ENCODE results near the gene ANKRD35. TPM values are rescaled to one million over a fixed set of nuclear protein-coding genes. Genes with fewer than 3 reads are reported as not detected.

The ANKRD35 gene
- total RNA-seq, 2 donors from 2014 or later, result 0.29 to 0.56 TPM

DNA sequence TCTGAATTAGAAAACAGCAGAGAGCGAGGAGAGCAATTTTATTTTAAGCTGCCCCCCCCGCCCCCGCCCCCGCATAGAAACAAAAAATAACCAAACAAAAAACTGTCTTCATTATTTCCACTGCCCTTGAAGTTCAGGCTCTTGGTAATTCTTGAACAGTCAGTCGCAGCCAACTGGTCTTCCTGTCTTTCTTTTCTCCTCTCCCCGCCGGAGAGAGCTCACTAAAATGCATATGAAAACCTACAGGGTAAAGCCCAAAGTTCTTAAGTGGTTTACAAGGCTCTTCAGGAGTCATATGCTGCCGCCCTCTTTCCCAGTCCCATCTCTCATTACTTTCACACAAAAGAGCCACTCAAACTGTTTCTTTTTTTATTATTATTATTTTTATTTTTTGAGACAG lies 1.1 kb upstream of the ANKRD35 start:
- Mint-ChIP-seq H3K4me1 (peaks cover 10% of the 10 kb centered on the region), H3K27me3 (peaks cover 18% of the 10 kb centered on the region), H3K9me3 (no peaks in the 10 kb centered on the region), H3K4me3 (peak overlapping the region; percentile 76), H3K36me3 (ENCODE audit: low read depth) (no peaks in the 10 kb centered on the region), H3K27ac (no peak overlapping the region)
- ATAC-seq (replicated peaks), result no peak

DNA sequence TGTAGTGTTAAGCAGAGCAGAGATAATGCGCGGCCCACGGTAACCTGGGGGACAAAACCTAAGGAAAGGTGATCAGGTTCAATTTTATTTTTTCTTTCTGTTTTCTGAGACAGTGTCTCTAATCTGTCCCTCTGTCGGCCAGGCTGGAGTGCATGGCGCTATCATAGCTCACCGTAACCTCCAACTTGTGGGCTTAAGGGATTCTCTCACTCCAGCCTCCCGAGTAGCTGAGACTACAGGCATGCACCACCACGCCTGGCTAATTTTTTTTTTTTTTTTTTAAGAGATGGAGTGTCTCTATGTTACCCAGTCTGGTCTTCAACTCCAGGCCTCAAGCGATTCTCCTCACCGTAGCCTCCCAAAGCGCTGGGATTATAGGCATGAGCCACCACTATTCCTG lies 724 bp upstream of the ANKRD35 start:
- no peaks in the 10 kb centered on the region for H3K36me3 Mint-ChIP-seq (ENCODE audit: low read depth)
- peaks cover 18% of the 10 kb centered on the region for H3K27me3 Mint-ChIP-seq
- no peak overlapping the region for H3K27ac Mint-ChIP-seq
- H3K4me3 Mint-ChIP-seq, result peak overlapping the region; percentile 76
- peaks cover 10% of the 10 kb centered on the region for H3K4me1 Mint-ChIP-seq
- no peaks in the 10 kb centered on the region for H3K9me3 Mint-ChIP-seq
- ATAC-seq (replicated peaks), result no peak

DNA sequence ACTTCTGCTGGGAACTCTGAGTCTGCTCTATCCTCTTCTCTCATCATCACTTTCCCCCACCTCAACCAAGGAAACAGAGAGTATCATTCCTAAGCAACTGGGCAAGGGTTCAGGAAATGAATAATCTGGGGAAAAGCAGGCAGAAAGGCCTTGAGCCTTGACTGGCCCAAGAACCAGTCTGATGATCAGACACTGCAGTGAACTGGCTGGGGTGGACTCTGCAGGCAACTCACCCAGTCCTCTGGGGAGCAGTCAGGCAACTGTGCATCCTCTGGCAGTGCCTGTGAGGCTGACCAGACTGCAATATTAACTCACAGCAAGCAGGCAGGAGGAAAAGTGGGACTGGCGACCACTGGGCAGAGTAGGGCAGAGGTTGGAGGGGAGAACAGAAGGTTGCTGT lies 991 bp downstream of the ANKRD35 start:
- H3K4me1 Mint-ChIP-seq, result peaks cover 10% of the 10 kb centered on the region
- no peak overlapping the region for H3K27ac Mint-ChIP-seq
- H3K9me3 Mint-ChIP-seq, result no peaks in the 10 kb centered on the region
- no peaks in the 10 kb centered on the region for H3K36me3 Mint-ChIP-seq (ENCODE audit: low read depth)
- H3K27me3 Mint-ChIP-seq, result peaks cover 21% of the 10 kb centered on the region
- no peak for ATAC-seq (replicated peaks)
- H3K4me3 Mint-ChIP-seq, result peak overlapping the region; percentile 76

DNA sequence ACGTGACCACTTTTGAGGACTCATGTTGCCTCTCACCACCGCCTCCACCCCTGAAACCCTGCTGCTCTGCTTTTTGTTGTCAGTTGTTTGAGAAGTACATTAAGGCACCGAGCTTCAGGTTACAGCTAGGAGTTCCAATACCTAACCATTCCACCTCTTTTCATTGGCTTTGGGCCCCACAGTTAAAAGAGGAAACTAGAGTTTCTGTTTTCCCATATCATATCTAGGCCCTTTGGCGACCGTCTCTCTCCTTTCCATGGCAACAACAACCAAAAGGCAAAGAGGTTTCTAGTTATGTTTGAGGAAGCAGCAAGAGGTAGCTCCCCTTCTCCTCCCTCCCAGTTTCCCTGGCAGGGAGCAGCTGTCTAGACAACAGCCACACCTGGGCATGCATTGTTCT lies 5.9 kb downstream of the ANKRD35 start:
- H3K36me3 Mint-ChIP-seq (ENCODE audit: low read depth), result no peaks in the 10 kb centered on the region
- no peak overlapping the region for H3K27ac Mint-ChIP-seq
- H3K9me3 Mint-ChIP-seq, result no peaks in the 10 kb centered on the region
- H3K4me3 Mint-ChIP-seq, result no peak overlapping the region
- no peak for ATAC-seq (replicated peaks)
- peaks cover 2% of the 10 kb centered on the region for H3K4me1 Mint-ChIP-seq
- H3K27me3 Mint-ChIP-seq, result peaks cover 16% of the 10 kb centered on the region

DNA sequence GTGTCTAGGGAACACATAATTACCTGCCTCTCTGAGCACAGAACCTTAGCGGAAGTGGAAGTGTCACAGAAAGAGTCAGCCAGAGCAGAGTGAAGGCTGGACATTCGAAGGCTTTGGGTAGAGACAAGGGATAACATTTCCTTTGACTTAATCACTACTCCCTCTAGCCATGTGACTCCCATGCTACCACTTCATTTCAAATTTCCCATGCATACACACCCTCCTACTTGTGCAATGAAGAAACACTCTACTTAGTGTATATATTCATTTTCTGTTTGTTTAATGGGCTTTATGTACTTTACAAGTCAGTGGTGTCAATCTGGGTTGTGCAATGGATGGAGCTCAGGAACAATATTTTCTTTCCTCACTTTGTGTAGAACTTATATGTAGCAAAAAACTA lies 6.9 kb downstream of the ANKRD35 start:
- no peak for ATAC-seq (replicated peaks)
- no peak overlapping the region for H3K27ac Mint-ChIP-seq
- no peaks in the 10 kb centered on the region for H3K36me3 Mint-ChIP-seq (ENCODE audit: low read depth)
- no peak overlapping the region for H3K4me3 Mint-ChIP-seq
- H3K4me1 Mint-ChIP-seq, result no peaks in the 10 kb centered on the region
- H3K9me3 Mint-ChIP-seq, result no peaks in the 10 kb centered on the region
- peaks cover 14% of the 10 kb centered on the region for H3K27me3 Mint-ChIP-seq

DNA sequence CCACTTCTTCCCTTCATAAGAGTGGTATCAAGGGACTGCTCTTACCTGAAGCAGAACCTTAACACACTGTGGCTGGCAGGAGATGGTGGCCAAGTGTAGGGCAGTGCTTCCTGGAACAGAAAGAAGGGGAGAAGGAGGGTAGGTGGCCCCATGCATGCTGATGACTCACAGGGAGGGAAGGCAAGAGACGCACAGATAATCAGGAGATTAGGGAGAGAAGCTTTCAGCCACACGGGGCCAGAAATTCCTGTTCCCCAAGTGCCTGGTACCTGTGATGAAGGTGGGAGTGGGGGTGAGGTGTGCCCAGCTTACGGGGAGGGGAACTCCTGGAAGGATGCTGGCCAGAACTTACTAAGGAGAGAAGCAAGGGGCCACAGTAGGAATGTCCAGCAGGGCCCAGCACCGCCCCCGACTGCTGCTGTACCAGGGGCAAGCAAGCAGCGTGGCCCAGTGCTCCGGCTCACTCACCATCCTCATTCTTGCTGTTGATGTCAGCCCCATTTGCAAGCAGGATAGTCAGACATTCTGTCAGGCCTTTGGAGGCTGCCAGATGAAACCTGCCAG lies 7.7 kb downstream of the ANKRD35 start:
- ATAC-seq (replicated peaks), result no peak
- peaks cover 10% of the 10 kb centered on the region for H3K27me3 Mint-ChIP-seq
- no peaks in the 10 kb centered on the region for H3K4me1 Mint-ChIP-seq
- H3K27ac Mint-ChIP-seq, result no peak overlapping the region
- no peak overlapping the region for H3K4me3 Mint-ChIP-seq
- H3K36me3 Mint-ChIP-seq (ENCODE audit: low read depth), result no peaks in the 10 kb centered on the region
- H3K9me3 Mint-ChIP-seq, result no peaks in the 10 kb centered on the region

DNA sequence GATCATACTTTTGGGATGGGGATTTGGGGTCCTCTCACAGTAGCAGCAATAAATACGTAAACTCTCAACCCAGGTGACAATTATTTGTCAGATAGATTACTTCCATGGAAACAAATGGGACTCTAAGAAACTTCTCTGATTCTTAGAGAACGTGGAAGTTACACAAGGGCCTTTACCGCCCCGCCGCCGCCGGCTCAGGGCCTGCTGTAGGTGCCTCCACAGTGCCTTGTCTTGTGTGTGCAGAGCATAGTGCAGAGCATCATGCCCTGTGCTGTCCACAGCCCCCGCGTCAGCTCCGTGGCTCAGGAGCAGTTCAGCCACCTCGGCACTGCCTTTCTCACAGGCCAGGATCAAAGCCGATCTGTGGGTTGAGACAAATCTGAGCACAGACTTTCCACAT lies 11.0 kb downstream of the ANKRD35 start:
- Mint-ChIP-seq H3K27ac (no peak overlapping the region), H3K4me1 (peaks cover 5% of the 10 kb centered on the region), H3K4me3 (no peak overlapping the region), H3K27me3 (peaks cover 7% of the 10 kb centered on the region), H3K9me3 (no peaks in the 10 kb centered on the region), H3K36me3 (ENCODE audit: low read depth) (no peaks in the 10 kb centered on the region)
- ATAC-seq (replicated peaks), result no peak

DNA sequence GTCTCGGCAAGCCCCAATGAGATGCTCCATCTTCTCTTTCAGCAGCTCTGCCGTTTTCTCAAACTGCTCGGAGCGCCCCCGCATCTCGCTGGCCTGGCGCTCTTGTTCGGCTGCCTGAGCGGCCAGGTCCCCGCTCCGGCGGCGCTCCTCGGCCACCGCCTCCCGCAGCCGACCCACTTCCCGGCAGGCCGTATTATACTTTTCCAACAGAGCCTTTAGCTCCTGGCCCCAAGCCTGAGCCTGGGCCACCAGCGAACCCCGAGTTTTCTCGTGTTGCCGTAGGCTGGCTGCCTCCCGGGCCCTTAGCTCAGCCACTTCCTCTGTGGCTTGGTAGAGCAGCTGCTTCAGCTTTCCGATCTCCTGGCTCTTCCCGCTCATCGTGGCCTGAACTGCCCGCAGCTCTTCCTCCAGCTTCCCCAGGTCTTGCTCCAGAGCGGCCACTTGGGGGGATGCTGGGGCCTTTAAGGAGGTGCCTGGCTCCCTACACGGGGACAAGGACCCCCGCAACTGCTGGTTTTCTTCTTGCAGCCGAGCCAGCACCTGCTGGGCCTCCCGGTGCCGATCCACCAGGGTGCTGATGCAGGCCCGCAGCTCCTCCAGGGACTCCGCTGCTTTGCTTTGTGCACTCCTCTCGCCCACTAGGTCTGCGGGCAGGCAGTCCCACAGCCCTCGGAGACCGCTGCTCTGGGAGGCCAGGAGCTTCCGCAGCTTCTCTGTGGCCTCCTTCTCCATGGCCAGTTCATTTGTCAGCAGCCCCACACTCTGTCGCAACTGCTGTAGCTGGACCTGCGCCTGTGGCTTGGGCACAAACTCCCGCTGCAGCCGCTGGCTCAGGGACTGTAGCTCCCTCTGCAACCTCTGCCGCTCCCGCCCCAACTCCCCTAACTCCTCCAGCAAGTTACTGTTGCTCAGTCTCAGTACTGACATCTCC lies 13.4 kb downstream of the ANKRD35 start:
- H3K4me1 Mint-ChIP-seq, result peaks cover 5% of the 10 kb centered on the region
- H3K4me3 Mint-ChIP-seq, result peak overlapping the region; percentile 84
- H3K27ac Mint-ChIP-seq, result peak overlapping the region; percentile 57
- H3K36me3 Mint-ChIP-seq (ENCODE audit: low read depth), result no peaks in the 10 kb centered on the region
- H3K27me3 Mint-ChIP-seq, result peaks cover 7% of the 10 kb centered on the region
- peak; percentile 87 for ATAC-seq (replicated peaks)
- no peaks in the 10 kb centered on the region for H3K9me3 Mint-ChIP-seq

DNA sequence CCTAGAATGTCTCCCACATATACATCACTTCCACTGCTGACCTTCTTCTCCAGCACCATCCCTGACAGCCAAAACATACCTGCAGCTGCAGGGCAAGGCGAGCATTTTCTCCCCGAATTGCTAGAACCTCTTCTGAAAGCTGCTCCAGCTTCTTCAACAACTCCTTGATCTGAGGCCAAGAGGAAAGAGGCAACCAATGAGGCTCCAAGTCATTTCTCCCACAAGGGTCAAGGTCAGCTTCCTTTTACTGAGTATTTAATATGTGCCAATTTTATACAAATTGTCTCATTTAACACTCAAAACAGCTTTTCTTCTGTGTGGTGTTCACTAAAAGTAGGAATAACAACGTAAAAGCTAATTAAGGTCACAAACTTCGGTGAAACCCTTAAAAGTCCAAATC lies 17.4 kb downstream of the ANKRD35 start:
- Mint-ChIP-seq H3K4me3 (no peak overlapping the region), H3K4me1 (peaks cover 5% of the 10 kb centered on the region), H3K9me3 (no peaks in the 10 kb centered on the region), H3K36me3 (ENCODE audit: low read depth) (no peaks in the 10 kb centered on the region), H3K27ac (no peak overlapping the region), H3K27me3 (peaks cover 4% of the 10 kb centered on the region)
- no peak for ATAC-seq (replicated peaks)

DNA sequence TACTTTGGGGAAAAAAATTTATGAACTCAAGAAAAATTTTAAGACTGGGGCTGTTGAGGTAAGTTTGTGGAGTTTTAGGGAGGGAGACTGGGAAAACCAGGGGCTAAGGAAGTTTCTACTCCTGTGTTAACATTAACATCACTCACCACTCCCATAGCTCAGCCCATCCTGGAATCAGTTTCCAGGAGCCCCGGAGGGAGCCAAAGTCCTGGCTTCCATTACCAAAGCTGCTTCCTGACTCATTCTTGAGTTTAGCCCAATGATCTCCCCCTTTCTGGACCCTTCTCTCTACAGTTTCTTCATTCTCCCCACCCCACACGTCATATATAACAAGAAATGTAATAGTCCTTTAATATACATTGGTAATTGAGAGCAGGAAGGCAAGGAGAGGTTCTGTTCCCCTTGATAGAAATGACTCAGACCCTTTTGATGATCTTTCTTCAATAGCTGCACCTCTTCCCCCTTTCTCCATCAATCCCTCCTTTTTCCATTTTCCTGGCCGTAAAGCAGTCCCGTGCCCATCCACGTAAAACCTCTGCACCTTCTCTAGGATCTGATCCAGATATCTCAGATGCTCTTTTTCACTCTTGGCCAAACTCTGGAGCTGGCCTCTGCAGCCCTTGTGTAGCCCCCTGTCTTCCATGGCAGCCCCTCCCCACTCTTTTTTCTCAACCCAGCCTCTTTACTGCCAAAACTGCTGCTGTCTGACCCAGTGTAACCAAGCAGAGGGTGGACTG lies 22.2 kb downstream of the ANKRD35 start:
- Mint-ChIP-seq H3K36me3 (ENCODE audit: low read depth) (no peaks in the 10 kb centered on the region), H3K4me3 (no peak overlapping the region), H3K9me3 (no peaks in the 10 kb centered on the region)

DNA sequence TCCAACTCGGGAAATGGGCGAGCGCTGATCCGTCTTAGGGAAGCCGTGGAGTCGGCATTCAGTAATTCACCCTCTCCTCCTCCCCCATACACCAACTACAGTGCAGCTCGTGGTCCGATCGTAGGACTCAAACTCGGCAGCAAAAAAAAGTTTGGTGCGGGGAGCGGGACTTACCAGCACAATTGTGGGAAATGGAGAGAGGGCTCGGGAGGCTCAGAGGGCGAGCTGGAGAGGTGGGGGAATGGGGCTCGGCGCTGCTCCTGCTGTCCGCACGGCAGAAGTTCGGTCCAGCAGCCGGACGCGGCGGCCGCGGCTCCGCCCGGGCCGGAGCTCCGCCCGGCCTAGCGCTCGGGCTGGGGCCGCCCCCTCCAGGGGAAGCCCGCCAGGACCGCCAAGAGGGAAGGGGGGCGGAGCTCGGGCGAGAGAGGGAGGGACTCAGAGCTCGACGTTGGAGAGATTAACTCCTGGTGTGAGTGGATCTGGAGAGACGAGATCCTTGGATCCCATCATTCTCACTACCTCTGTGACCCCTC lies 26.1 kb downstream of the ANKRD35 start:
- Mint-ChIP-seq H3K4me1 (peaks cover 14% of the 10 kb centered on the region), H3K27ac (peak overlapping the region; percentile 78), H3K36me3 (ENCODE audit: low read depth) (peaks cover 22% of the 10 kb centered on the region), H3K27me3 (no peaks in the 10 kb centered on the region), H3K4me3 (peak overlapping the region; percentile 90), H3K9me3 (no peaks in the 10 kb centered on the region)
- peak; percentile 85 for ATAC-seq (replicated peaks)

More for the DNA sequence above, 22.2 kb downstream of the ANKRD35 start:
- no peaks in the 10 kb centered on the region for H3K4me1 Mint-ChIP-seq
- ATAC-seq (replicated peaks), result no peak
- H3K27me3 Mint-ChIP-seq, result no peaks in the 10 kb centered on the region
- no peak overlapping the region for H3K27ac Mint-ChIP-seq

DNA sequence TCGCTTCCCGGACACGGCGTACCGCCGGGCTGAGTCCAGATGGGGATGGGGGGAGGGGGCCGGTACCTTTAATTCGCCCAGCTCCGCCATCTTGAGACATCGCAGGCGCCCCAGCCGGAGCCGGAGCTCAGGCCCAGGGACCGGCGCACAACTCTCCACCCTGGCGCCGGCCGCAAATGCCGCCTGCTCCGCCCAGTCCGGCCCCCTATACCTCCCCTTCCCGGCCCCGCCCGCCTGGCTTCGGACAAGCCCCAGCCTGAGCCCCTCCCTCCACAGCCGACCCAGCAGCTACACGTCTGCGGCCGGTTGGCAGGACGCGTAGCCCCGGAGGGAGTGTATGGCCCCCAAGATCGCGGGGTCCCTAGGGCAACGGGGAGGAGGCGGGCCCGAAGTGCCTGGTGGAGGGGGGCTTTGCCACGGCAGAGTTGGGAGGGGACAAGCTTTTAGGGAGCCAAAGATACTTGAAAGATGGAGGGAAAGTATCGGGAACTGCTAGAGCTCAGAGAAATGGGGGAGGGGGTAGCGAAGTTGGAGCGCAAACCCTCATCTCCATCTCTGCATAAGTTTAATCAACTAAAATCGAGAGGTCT lies 26.7 kb downstream of the ANKRD35 start, which contains the start of gene PIAS3:
Gene PIAS3, minus strand, starts transcription at position 181 of the 590 bp plus-strand sequence. Its CDS starts 91 bp downstream, at position 90.
- peak within 1 kb of the TSS; percentile 90 for H3K4me3 Mint-ChIP-seq
- H3K9me3 Mint-ChIP-seq, result no peaks in the 10 kb centered on the region
- peaks cover 14% of the 10 kb centered on the region for H3K4me1 Mint-ChIP-seq
- H3K36me3 Mint-ChIP-seq (ENCODE audit: low read depth), result peaks cover 28% of the 10 kb centered on the region
- H3K27me3 Mint-ChIP-seq, result no peaks in the 10 kb centered on the region
- peak; percentile 90 for ATAC-seq (replicated peaks)
- H3K27ac Mint-ChIP-seq, result peak within 1 kb of the TSS; percentile 78

DNA sequence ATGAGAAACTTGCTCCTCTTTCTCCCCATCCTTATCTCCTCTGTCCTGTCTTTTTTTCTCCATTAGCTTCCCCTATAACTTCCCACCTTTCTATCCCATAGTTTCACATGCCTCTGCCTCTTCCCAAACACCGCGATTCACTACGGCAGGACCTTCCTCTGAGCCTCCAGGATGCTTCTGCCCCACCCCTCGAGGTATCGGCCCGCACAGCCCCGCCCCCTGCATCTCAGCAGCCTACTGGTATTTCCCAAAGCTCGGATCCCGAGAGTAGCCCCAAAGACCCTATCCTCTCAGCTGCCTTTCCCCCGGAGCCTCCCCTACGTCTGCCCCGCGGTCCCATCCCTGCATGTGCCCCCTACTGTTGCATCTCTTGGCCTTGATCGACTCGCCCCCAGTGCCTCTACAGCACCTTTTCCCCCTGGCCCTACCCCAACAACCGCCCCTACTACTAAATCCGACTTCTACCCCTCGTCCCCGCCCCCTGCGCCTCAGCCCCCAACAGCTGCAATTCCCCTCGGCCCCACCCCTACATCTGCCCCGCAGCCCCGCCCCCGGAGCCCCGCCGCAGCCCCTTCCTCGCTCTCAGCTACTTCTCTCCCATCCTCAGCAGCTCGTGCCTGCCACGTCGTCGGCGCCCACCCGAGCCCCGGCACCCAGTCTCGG lies 27.3 kb downstream of the ANKRD35 start:
- Mint-ChIP-seq H3K9me3 (no peaks in the 10 kb centered on the region), H3K36me3 (ENCODE audit: low read depth) (peaks cover 34% of the 10 kb centered on the region), H3K27me3 (no peaks in the 10 kb centered on the region), H3K27ac (peak overlapping the region; percentile 78), H3K4me3 (peak overlapping the region; percentile 90), H3K4me1 (peaks cover 14% of the 10 kb centered on the region)
- ATAC-seq (replicated peaks), result peak; percentile 25

DNA sequence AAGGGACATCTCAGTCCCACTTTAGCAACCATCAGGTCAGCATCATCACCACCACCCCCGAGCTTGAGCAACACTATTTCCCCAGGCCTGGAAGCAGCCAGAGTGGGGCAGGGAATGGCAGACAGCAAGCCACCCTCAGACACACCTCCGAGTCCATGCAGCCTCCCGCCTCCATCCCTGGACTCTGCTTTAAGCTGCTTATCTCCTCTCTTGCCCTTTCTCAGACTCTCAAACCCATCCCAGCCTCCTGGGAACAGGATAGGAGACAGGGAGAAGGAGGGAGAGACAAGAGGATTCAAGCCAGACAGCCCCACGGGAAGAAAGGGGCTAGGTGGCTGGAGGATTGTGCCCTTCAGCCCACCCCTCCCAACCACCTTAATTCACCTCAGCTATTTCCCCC lies 28.5 kb downstream of the ANKRD35 start:
- H3K4me3 Mint-ChIP-seq, result no peak overlapping the region
- ATAC-seq (replicated peaks), result no peak
- no peaks in the 10 kb centered on the region for H3K9me3 Mint-ChIP-seq
- no peak overlapping the region for H3K27ac Mint-ChIP-seq
- no peaks in the 10 kb centered on the region for H3K27me3 Mint-ChIP-seq
- H3K4me1 Mint-ChIP-seq, result peaks cover 14% of the 10 kb centered on the region
- peaks cover 46% of the 10 kb centered on the region for H3K36me3 Mint-ChIP-seq (ENCODE audit: low read depth)
